LoVo (cell line): ENCODE data around the gene XKR7.

Experiments used
- DNase-seq: peaks from one replicate; pipeline ENCODE4 v3.0.0-alpha.2; 2016; ENCODE audit warnings: low spot score

XKR7 gene

GRCh38 chr20:31979713-31980426 lies 11.9 kb downstream of the XKR7 start:
- no peak for DNase-seq

- no peak for DNase-seq
These were observed 13.8 kb downstream of the XKR7 start for GRCh38 chr20:31981784-31982183.

DNA sequence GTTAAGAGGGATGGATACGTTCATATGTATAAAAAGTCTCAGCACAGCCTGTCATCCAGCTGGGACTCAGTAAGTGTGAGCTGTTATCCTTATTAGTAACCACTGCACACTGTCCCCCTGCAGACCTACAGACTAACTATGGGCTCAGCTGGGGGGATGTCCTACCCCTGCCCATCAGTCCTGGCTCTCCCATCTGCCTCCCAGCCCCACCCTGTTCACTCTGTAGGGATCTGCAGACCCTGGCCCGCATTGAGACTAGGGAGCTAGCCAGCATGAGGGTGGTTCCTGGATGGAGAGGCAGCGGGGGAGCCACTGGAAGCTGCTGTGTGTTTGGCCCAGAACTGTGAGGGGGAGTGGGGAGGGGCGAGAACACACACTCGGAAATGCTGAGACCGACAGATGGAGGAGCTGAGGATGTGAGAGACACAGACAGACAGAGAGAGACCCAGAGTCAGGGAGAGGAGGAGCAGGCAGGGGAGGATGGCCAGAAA lies 17.1 kb downstream of the XKR7 start:
- DNase-seq: no peak

- DNase-seq: no peak
These were observed 19.8 kb downstream of the XKR7 start for GRCh38 chr20:31987744-31988143.

DNA sequence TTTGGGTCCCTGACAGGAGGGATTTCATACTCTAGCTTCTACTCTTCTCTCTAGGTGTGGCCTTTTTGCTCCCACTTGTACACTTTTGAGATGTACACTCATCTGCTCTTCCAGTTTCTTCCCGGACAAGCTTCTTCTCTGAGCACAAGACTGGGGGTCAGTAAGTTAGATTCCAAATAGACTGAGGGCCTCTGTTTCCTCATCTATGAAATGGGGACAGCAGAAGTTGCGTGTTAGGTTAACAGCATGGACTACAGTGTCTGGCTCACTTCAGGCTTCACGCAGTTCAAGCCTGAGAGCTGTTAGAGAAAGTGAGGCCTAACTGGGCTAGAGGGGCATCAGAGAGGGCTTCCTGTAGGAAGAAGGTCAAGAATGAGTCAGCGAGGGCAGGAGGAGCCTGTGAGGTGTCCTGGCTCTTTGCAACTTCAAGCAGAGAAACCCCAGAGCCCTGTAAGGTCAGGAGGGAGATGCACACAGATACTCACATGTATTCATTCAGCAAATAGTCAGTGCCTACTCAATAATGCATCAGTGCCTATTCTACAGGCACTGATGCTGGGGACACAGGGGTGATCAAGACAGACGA lies 20.6 kb downstream of the XKR7 start:
- DNase-seq: no peak

- no peak for DNase-seq
These were observed 21.2 kb downstream of the XKR7 start for GRCh38 chr20:31989030-31989645.

GRCh38 chr20:31990641-31991338 lies 22.8 kb downstream of the XKR7 start:
- DNase-seq: no peak

DNA sequence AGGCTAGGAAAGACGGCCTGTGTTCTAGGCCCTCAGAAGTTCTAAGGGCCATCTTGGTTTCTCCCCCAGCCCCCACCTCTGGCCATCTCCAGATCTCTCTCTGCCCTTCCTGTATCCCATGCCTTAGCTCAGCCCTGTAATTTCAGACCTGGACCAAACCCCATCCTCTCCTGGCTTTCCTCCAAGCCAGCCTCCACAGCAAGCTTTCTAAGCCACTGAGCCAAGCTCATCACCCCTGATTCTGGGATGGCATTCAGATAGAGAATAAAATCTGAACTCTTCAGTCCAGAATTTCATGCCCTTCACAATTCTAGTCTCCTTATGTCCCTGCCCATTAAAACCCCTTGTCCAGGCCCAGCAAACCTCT lies 23.4 kb downstream of the XKR7 start:
- DNase-seq: no peak

DNA sequence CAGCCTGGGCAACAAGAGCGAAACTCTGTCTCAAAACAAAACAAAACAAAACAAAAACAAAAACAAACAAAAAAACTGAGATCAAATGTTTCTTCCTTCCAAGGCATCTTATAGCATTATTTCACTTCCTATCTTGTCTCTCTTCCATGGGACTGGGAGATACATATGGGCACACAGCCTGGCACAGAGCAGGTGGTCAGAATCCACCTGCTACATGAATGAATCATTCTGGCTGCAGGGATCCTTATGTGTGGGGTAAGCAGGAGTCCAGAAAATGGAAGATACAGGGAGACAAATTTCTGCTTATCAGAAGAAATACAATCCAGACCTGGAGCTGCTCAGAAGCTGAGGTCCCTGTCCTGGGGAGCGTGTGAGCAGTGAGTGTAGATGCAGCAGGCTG lies 24.1 kb downstream of the XKR7 start:
- no peak for DNase-seq

DNA sequence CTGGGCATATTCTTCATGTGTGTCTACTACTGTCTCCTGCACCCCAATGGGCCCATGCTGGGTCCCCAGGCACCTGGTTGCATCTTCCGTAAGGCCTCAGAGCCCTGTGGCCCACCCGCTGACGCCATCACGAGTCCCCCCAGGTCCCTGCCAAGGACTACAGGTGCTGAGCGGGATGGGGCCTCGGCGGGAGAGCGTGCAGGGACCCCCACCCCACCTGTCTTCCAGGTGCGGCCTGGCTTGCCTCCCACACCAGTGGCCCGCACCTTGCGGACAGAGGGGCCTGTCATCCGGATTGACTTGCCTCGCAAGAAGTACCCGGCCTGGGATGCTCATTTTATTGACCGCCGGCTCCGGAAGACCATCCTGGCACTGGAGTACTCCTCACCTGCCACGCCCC lies 29.0 kb downstream of the XKR7 start:
- no peak for DNase-seq

DNA sequence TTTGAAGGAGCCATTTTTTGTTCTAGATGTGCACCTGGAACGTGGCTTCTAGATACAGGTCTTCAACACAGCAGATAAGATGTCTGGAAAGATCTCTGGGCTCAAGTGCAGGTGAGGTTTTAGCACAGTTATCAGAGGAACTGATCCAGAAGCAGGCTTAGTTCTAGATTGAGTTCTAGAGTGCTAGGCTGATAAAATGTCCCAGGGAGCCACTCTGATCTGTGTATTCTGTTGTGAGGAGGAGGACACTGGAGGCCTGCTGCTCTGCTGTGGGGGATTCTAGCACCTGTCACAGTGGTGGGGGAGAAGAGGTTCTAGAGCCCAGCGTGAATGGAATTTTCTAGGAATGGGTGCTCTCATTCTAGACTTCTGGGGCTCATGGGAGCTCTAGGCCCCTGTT lies 30.3 kb downstream of the XKR7 start:
- DNase-seq: no peak

DNA sequence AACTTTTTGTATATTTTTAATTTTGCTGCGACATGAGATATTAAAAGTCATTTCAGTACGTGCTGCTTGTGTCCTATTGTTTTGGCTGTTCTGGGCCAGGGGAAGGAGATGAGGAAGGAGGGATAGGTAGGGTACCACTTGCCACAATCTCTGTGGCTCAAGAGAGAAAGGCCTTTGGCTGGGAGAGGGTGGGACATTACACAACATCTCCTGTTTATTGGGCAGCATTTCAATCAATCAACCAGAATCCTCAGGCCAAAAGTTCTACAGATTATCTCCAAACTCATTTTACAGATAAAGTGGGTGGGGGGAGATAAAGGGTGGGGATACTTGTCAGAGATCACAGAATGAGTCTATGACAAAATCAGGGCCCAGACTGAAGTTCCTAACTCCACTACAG lies 35.4 kb downstream of the XKR7 start:
- no peak for DNase-seq

DNA sequence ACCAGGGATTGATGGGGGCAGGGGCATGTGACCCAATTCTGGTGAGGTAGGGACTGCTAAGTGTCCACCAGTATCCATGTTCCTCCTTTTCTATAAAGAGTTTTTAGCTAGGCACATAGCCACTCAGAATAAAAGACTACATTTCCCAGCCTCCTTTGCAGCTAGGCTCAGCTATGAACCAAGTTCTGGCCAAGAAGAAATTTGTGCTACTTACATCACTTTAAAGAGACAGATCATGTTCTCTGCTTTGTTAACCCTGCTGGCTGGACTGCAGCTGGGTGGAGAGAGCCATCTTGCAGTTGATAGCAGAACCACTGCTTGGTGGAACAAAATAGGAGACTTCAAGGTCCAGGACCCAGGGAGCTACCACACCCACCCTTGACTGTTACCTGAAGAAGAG lies 37.0 kb downstream of the XKR7 start:
- no peak for DNase-seq

DNA sequence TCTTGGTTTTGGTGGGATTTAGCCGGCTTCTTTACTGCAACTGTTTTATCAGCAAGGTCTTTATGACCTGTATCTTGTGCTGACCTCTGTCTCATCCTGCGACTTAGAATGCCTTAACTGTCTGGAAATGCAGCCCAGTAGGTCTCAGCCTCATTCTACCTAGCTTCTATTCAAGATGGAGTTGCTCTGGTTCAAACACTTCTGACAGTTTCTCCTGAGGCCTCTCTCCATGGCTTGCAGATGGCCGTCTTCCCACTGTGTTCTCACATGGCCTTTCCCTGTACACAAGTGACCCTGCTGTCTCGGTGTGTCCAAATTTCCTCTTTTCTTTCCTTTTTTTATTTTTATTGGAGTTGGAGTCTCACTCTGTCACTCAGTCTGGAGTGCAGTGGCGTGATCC lies 38.1 kb downstream of the XKR7 start:
- DNase-seq: no peak

DNA sequence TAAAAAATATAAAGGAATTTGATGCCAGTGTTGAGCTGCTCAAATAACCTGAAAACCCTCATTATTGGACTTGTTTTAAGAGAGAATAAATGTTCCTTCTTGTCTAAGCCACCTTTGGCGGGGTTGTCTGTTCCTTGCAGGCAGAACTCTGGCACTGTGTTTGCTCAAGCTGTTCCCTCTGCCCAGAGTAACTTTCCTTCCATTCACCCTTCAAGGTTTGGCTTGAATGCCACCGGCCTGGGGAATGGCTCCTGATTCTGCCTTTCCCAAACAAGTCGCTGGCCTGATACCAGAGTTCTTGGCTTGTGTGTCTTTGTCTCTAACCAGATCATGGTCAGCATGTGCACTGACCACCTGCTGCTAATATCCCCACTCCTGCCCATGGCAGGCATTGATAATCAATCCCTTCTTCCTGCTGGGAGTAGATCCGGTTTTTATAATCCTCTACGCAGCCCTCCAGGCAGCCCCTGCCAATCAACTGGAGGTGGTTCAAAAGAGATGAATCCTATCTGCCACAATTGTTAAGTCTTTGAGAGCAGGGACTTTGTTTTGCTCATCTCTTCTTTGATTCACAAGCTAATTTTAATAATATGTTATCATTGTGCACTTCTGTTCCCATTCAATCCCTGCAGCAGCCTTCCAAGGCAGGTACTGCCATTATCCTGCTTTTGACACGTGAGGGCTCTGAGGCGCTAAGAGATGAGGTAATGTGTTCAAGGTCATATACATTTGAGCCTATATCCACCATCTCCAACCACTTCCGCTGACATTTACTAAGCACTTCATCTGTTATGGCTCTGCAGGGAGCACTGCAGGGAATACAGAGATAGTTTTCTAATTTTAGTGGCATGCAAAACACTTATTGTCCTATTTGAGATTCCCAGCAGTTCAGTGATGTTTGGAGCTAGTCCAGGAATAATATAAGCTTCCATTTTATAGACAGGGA lies 39.2 kb downstream of the XKR7 start:
- no peak for DNase-seq

- DNase-seq: no peak
These were observed 40.1 kb downstream of the XKR7 start for GRCh38 chr20:32007787-32008616.

- no peak for DNase-seq
These were observed 41.6 kb downstream of the XKR7 start for GRCh38 chr20:32009564-32009963.

DNA sequence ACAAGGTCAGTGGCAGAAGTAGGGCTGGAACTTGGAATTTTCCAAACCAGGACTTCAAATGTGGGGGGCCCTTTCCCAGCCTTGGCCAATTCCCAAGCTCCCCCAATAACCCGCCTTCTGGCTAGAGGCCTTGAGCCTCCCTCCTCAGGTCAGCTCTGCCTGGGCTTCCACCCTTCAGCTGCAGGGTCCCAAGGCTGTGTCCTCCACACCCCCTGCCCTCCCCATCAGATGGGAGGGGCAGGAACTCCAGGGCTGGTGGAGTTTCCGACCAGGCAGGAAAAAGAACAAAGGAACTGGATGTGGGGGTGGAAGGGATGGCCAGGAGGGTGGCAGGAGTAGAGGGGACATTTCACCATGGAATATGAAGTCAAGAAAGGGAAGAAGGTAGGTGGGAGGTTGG lies 42.1 kb downstream of the XKR7 start, which contains the start of gene CCM2L:
TSS of gene CCM2L (plus strand) at position 338 of the 400 bp plus-strand sequence. CDS start at position 355, 17 bp downstream.
- no peak for DNase-seq

DNA sequence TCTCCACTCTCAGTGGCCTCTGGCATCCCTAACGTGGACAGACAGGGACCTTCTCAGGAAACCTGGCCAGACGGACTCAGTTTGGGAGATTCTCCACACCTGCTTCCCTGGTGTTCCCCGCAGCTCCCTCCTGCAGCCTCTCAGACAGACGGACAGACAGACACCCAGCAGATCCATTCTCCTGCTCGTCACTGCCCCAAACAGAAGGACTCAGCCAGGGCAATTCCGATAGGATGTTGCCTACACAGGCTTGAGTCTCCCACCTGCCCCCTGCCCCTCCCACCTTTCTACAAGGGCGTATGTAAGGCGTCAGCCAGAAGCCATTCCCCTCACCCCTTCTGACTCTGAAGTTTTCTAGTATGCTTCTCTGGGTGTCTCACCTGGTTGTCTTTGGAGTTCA lies 42.7 kb downstream of the XKR7 start:
- DNase-seq: no peak

GRCh38 chr20:32012159-32012688 lies 44.3 kb downstream of the XKR7 start:
- DNase-seq: no peak

- no peak for DNase-seq
These were observed 45.4 kb downstream of the XKR7 start for GRCh38 chr20:32013326-32013725.
